CD4-positive, alpha-beta T cell treated with Interleukin-10 for 1 hour (primary cell): ENCODE data around the gene SLC25A48.

Source experiments
- DNase-seq: peaks from one replicate; pipeline ENCODE4 v3.0.0-alpha.2; 2020

Gene SLC25A48, protein sequence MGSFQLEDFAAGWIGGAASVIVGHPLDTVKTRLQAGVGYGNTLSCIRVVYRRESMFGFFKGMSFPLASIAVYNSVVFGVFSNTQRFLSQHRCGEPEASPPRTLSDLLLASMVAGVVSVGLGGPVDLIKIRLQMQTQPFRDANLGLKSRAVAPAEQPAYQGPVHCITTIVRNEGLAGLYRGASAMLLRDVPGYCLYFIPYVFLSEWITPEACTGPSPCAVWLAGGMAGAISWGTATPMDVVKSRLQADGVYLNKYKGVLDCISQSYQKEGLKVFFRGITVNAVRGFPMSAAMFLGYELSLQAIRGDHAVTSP

GRCh38 chr5:135834639-135835529 is at the start of gene SLC25A48:
TSS of gene SLC25A48 (plus strand) at chr5:135834663. CDS start at chr5:135834848, 185 bp downstream.
- DNase-seq = no peak

- no peak for DNase-seq
Observed at GRCh38 chr5:135800656-135801055, 33.8 kb upstream of the SLC25A48 start.

DNA sequence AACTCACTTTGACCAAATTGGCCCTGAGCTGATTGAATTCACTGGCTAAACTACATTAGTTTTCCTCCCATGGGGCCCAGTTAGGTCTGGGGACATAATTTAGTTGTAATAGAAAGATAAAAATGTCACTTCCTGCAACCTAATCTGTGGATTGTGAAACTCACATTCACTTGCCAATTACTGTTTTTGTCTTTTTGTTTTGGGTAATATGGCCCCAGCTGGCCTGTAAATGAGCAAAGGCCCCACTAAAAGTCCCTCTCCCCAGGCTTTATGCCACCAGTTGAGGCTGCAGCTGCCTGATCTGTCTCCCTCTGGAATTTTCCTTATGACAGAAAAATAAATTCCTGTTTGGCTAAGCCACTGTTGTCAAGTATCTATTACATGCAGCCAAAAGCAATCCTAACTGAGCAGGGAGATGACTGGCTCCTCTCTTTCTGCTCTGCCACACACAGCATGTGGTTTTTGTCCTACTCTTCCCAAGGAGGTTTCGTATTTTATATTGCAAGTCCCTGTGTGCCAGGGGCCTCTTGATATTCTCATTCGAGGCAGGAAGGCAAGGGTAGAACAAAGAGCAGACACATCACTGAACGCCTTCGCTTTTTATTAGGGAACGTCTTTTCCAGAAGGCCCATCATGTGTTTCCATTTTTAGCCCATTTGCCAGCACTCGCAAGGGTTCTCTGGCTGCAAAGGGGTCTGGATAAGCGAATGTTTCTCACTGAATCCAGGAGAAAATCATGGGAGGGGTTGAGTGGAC is 24.1 kb upstream of the SLC25A48 start:
- DNase-seq = no peak

- no peak for DNase-seq
Observed at GRCh38 chr5:135811007-135811406, 23.5 kb upstream of the SLC25A48 start.

DNA sequence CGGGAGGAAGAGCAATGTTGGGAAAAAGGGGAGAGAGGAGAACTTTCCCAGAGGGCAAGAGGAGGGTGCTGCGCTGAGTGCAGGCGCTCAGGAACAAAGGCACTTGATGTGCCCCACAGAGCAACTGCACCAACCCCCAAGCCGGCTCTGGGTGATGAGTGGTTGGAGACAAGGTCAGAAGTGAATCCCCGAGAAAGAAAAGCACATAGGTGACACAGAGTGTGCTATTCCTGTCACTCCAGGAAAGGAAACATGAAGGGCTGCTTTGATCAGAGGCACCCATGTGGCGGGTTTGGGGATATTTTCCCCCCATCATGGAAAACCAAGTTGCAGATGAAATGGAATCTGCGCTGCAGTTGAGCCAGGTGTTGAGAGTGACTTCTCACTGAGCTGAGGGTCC is 20.7 kb upstream of the SLC25A48 start:
- no peak for DNase-seq

GRCh38 chr5:135814316-135814715 is 20.1 kb upstream of the SLC25A48 start:
- DNase-seq = no peak

DNA sequence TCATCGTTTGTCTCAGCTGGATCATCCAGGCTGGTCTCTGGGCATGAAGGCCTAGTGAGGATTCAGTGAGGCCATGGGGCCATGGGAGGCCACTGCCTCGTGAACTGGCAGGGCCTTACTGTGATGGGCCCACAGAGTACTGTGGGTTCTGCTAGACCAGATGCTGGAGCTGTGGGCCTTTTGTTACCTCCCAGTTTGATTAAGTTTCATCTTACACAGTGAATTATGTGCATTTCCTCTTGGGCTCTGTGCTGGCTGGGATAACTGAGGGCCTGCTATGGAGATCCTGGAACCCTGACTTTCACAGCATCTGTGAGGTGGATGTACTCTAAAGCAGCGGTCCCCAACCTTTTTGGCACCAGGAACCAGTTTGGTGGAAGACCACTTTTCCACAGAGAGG is 19.7 kb upstream of the SLC25A48 start:
- no peak for DNase-seq

- DNase-seq = no peak
Observed at GRCh38 chr5:135821061-135821801, 13.2 kb upstream of the SLC25A48 start.

DNA sequence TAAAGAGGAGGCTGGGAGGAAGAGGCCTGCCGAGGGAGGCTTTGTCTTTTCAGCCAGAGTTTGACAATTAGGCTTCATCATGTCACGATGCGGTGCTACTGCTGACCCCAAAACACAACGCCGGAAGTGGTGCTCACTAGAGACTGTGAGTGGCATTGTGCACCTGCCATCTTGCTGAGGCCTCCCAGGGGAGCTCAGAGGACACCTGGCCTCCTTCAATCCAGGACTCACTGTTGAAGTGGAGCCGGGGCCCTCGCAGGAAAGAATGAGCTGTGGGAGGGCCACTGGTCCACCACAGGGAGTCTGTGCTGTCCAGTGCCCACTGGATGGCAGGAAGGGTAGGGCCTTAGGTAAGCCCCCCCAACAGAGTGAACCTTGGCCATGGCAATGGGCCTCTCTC is 12.7 kb upstream of the SLC25A48 start:
- DNase-seq = no peak

DNA sequence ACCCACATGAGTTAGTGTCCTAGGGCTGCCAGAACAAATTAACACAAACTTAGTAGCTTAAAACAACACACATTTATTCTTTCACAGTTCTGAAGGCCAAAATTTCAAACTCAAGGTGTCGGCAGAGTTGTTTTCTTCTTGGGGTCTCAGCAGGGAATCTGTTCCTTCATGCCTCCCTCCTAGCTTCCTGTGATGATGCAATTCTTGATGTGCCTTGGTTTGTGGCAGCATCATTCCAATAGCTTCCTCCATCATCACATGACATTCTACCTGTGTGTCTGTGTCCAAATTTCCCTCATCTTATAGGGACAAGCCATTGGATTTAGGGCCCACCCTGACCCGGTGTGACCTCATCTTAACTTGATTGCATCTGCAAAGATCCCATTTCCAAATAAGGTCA is 12.2 kb upstream of the SLC25A48 start:
- DNase-seq = no peak

DNA sequence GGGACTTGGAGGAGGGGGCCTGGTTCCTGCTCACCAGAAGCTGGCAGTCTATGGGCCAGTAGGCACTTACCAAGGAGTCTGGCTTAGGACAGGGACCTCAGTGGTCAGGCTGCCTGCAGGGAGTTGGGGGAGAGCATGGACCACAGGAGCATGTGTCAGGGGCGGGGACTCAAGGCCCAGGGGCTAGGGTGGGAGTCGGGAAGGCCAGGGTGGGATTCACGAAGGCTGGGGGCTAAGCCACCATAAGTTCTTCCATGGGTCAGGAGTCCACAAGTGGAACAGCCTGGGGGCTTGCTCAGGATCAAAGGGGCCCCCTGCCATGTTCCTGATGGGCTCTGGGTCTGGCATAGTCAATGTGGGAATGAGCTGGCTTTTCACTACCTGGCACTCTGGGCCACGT is 11.5 kb upstream of the SLC25A48 start:
- no peak for DNase-seq

GRCh38 chr5:135823881-135824280 is 10.6 kb upstream of the SLC25A48 start:
- DNase-seq = no peak

GRCh38 chr5:135824541-135825041 is 9.9 kb upstream of the SLC25A48 start:
- no peak for DNase-seq

DNA sequence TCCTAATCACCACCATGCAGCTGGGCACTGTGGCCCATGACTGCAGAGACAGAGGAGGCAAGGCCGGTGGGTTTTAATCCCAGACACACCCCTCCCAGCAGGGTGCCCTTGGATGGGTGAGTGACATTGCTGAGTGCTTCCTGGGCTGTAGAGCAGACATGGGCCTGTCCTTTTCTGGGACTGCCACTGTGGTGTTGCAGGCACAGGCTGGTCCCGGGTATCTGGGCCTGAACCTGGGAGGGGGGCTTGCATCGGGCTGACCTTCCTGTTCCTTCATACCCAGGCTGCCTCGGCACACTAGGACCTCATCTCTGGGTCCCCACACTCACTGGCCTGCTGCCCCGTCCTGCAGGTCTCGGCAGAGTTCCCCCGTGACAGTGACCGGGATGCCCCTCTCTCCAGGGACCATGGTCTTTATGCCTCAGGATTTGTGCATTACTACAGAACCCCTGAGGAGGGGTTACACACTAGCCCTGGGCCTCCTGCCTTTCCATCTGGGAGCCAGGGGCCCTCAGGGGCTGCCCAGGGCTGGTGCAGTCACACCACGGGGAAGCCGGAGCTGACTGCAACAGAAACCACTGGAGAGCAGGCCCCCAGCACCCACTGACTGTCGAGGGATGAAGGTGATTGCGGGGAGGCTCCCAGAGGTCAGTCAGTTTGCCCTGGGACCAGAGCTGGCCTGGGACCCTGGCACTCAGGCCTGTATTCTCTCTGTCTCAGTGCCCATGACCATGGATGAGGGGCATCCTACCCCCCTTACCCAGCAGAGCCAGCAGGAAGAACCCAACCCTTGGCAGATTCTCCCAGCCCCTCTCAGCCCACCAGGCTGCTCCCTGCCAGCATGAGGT is 8.9 kb upstream of the SLC25A48 start:
- DNase-seq = no peak

DNA sequence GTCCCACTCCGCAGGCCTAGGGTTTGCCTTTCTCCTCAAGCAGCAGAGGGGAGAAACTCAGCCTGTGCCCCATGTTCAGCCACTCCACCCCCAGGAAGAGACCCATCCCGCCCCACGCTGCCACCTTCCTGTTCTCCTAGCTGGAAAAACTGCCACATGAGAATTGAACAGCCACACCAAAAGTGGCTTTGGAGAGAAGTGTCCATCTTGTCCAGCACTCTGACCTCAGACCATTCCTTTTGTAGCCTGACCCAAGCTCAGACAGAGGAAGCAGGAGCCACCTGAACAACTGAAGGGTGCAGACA is 8.3 kb upstream of the SLC25A48 start:
- DNase-seq = no peak

DNA sequence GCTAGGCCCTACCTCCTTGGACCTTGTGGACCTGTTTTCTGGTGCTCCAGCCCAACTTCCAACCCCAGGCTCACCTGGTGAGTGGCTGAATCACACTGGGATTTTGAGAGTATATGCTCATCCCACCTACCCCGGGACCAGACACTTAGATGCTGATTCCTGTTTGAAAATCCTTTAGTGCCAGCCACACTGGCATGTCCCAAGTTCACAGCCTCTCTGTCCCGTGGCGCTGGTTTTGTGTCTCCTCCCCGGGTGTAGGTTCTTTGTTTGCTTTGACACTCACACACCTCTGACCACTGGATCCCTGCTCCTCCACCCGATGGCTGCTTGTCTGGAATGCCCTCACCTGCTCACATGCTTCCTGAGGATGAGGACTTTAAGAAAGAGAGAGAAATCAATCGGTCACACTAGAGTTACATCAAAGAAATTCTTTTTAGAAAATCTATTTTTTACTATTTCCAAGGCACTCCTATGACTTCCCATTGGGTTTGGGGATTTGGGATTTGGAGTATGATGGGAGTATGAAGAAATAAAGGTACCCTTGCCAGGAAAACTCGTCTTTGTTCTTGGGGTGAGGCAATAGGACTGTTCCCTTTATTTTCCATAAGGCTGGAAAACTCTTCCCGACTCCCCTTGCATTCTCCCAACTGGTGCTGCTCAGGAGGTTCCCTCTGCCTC is 7.3 kb upstream of the SLC25A48 start:
- DNase-seq = no peak

- DNase-seq = no peak
Observed at GRCh38 chr5:135827965-135828781, 6.3 kb upstream of the SLC25A48 start.

GRCh38 chr5:135828782-135829127 is 5.7 kb upstream of the SLC25A48 start:
- DNase-seq = no peak

DNA sequence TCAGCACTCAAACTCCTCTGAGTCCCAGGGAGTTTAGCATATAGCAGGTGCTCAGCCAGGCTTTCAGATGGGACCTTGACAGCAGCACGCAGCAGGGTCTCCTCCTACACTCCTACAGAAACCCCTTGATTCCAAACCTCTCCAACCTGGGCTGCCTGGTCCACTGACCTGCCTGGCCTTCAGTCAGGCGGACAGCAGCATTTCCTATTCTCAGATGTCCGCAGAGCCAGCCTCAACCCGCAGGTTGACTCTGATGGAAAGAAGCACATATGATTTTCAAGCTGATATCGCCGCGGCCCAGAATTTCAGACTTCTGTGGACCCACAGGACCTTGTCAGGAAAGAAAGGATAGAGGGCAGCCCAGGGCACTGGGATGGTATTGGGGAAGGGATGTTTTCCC is 5.3 kb upstream of the SLC25A48 start:
- DNase-seq = no peak

DNA sequence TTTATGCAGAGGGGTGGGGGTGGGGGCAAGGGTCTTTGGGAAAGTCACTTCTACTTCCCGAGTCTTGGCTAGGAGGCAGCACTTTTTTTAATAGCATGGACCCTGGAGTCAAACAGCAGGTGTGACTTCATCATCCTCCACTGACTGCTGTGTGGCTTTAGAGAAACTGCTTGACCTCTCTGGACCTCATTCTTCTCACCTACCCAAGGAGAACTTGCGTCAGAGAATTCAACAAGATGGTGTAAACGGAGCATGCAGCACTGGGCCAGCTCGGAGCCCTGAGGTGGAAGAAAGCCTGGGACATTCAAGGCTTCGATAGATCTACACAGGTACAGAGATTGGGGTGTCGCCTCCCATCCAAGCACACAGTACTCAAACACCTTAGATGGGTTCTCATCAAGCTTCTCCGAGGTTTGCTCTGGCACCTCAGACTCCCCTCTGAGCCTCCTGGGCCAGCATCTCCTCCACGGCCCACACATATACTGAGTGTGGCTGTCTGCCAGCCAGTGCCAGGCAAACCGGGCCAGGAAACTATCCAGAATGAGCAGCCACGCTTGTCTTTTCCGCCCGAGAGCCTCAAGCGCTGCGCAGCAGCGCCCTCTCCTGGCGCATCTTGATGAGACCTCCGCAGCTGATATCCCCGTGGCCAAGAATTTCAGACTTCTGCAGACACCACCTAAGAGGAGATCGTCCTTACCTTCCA is 4.6 kb upstream of the SLC25A48 start:
- DNase-seq = peak; percentile 7
